SK-N-SH (cell line): ENCODE measurements around the gene SLC12A5. TPM values are rescaled to one million over a fixed set of nuclear protein-coding genes. Genes with fewer than 3 reads are reported as not detected.

Experiments
- CTCF ChIA-PET: fragments of 300-600, 350-600 bp; formaldehyde crosslinking; extraction: SDS; loops from one replicate; lab custom pipeline; 2021; lab: Yijun Ruan, JAX
- POLR2A ChIA-PET: fragments of 350-600 bp; sonication (Branson Sonifier 250); formaldehyde crosslinking; extraction: SDS; loops from one replicate; lab custom pipeline; 2020; ENCODE audit warnings: antibody characterized with exemption, inconsistent platforms; lab: Yijun Ruan, JAX
- DNase-seq: peaks from one replicate; pipeline ENCODE4 v3.0.0; 2012
- H2AFZ ChIP-seq: fragments of 200-600 bp; sonication (generic); 2 replicates; pipeline ENCODE4 v1.8.1; 2016; ENCODE audit warnings: antibody characterized with exemption, mild to moderate bottlenecking, low read depth
- H3F3A ChIP-seq: fragments of 200-600 bp; sonication (generic); replicated peaks from 2 replicates; pipeline ENCODE3; 2016; ENCODE audit warnings: antibody characterized with exemption, mild to moderate bottlenecking; ENCODE audit not compliant: insufficient read depth
- H3K27ac ChIP-seq, 2 experiments: fragments of 200-500 bp in 1 of 2; fragments of 200-600 bp in 1 of 2; sonication (Bioruptor generic) in 1 of 2; sonication (generic), shearing (Covaris generic) in 1 of 2; 2 replicates each; pipeline versions ENCODE4 v1.5.1 to v1.6.1; 2014 to 2016; ENCODE audit warnings: low read depth in 2 of 2, inconsistent platforms in 1 of 2, low read length in 1 of 2, mild to moderate bottlenecking in 1 of 2, mixed read lengths in 1 of 2
- H3K27me3 ChIP-seq: fragments of 200-600 bp; sonication (generic), shearing (Covaris generic); 2 replicates; pipeline ENCODE4 v1.6.1; 2016; ENCODE audit warnings: mixed run types; ENCODE audit not compliant: insufficient read depth
- H3K36me3 ChIP-seq, 2 experiments: fragments of 200-500 bp in 1 of 2; fragments of 200-600 bp in 1 of 2; sonication (Bioruptor generic) in 1 of 2; sonication (generic) in 1 of 2; replicated peaks in 1 of 2; 2 replicates each; pipeline versions ENCODE3 to v1.5.1; 2014 to 2016; ENCODE audit warnings: low read length in 1 of 2, mild to moderate bottlenecking in 1 of 2; ENCODE audit not compliant: insufficient read depth in 2 of 2, control insufficient read depth in 1 of 2
- H3K4me1 ChIP-seq, 2 experiments: fragments of 200-500 bp in 1 of 2; fragments of 200-600 bp in 1 of 2; sonication (Bioruptor generic) in 1 of 2; sonication (generic), shearing (Covaris generic) in 1 of 2; 2 replicates each; pipeline versions ENCODE4 v1.5.1 to v1.6.1; 2014 to 2016; ENCODE audit warnings: low read depth in 1 of 2, low read length in 1 of 2, mixed run types in 1 of 2; ENCODE audit not compliant: insufficient read depth in 2 of 2, control insufficient read depth in 1 of 2
- H3K4me2 ChIP-seq: fragments of 200-600 bp; sonication (generic), shearing (Covaris generic); 2 replicates; pipeline ENCODE4 v1.6.1; 2017; ENCODE audit warnings: mixed run types
- H3K4me3 ChIP-seq, 2 experiments: fragments of 200-500 bp in 1 of 2; fragments of 200-600 bp in 1 of 2; sonication (Bioruptor generic) in 1 of 2; sonication (generic), shearing (Covaris generic) in 1 of 2; 2 replicates each; pipeline versions ENCODE4 v1.5.1 to v1.8.1; 2014 to 2016; ENCODE audit warnings: low read depth in 2 of 2, inconsistent platforms in 1 of 2, low read length in 1 of 2, mild to moderate bottlenecking in 1 of 2, mixed read lengths in 1 of 2, moderate library complexity in 1 of 2
- H3K79me2 ChIP-seq: fragments of 200-600 bp; sonication (generic); 2 replicates; pipeline ENCODE4 v1.8.1; 2017; ENCODE audit warnings: mild to moderate bottlenecking; ENCODE audit not compliant: insufficient read depth
- H3K9ac ChIP-seq: fragments of 200-600 bp; sonication (generic); 2 replicates; pipeline ENCODE4 v1.6.1; 2017; ENCODE audit warnings: mixed run types
- H3K9me2 ChIP-seq: fragments of 200-600 bp; sonication (generic); 2 replicates; pipeline ENCODE4 v1.6.1; 2017; ENCODE audit warnings: mixed run types
- H3K9me3 ChIP-seq: fragments of 200-600 bp; sonication (generic); 2 replicates; pipeline ENCODE4 v1.6.1; 2017; ENCODE audit warnings: mixed run types, mild to moderate bottlenecking, moderate library complexity
- H4K20me1 ChIP-seq: fragments of 200-600 bp; sonication (generic); 2 replicates; pipeline ENCODE4 v1.6.1; 2017; ENCODE audit warnings: mild to moderate bottlenecking, mixed run types; ENCODE audit not compliant: insufficient read depth
- CTCF ChIP-seq: fragments of 200-600 bp; sonication (generic); IDR thresholded peaks from 2 replicates; pipeline ENCODE4 v1.6.1; 2017; ENCODE audit warnings: antibody characterized with exemption, mild to moderate bottlenecking, moderate library complexity
- ELF1 ChIP-seq: IDR thresholded peaks from 2 replicates; pipeline ENCODE4 v1.4.0; 2012
- EP300 ChIP-seq, 2 experiments: IDR thresholded peaks; 2 replicates each; pipeline versions ENCODE4 v1.4.0 to v1.6.1; 2012; ENCODE audit warnings: borderline replicate concordance in 1 of 2, low read depth in 1 of 2, low read length in 1 of 2
- FOXJ3 ChIP-seq: sonication (generic); formaldehyde crosslinking; IDR thresholded peaks from 2 replicates; pipeline ENCODE4 v1.5.1; 2020; ENCODE audit warnings: mild to moderate bottlenecking, missing genetic modification reagents
- FOXM1 ChIP-seq: IDR thresholded peaks from 2 replicates; pipeline ENCODE4 v1.4.0; 2012; ENCODE audit warnings: low read depth, mild to moderate bottlenecking
- GABPA ChIP-seq: IDR thresholded peaks from 2 replicates; pipeline ENCODE4 v1.4.0; 2012; ENCODE audit warnings: low read depth, mild to moderate bottlenecking
- GATA2 ChIP-seq: sonication (generic); formaldehyde crosslinking; IDR thresholded peaks from 2 replicates; pipeline ENCODE4 v1.5.0; 2020; ENCODE audit warnings: mild to moderate bottlenecking, missing genetic modification reagents
- IRF3 ChIP-seq: fragments of 150-350 bp; IDR thresholded peaks from 2 replicates; pipeline ENCODE4 v1.6.1; 2016; ENCODE audit warnings: mild to moderate bottlenecking, low read depth, low read length
- MAX ChIP-seq: IDR thresholded peaks from 2 replicates; pipeline ENCODE4 v1.4.0; 2012; ENCODE audit warnings: low read depth
- MEF2A ChIP-seq: IDR thresholded peaks from 2 replicates; pipeline ENCODE4 v1.4.0; 2012; ENCODE audit warnings: low read depth, borderline replicate concordance
- MXI1 ChIP-seq: IDR thresholded peaks from 2 replicates; pipeline ENCODE4 v1.6.1; 2012; ENCODE audit warnings: mild to moderate bottlenecking, low read depth, low read length, improper control_type of control experiment
- NFIC ChIP-seq: IDR thresholded peaks from 2 replicates; pipeline ENCODE4 v1.4.0; 2012; ENCODE audit warnings: borderline replicate concordance
- PBX3 ChIP-seq: IDR thresholded peaks from 2 replicates; pipeline ENCODE4; 2012
- POLR2AphosphoS5 ChIP-seq: IDR thresholded peaks from 2 replicates; pipeline ENCODE4 v1.6.1; 2012; ENCODE audit warnings: low read depth, low read length
- RAD21 ChIP-seq: IDR thresholded peaks from 2 replicates; pipeline ENCODE4 v1.6.1; 2012; ENCODE audit warnings: mild to moderate bottlenecking, low read length
- RCOR1 ChIP-seq: fragments of 150-350 bp; IDR thresholded peaks from 2 replicates; pipeline ENCODE4 v1.6.1; 2017; ENCODE audit warnings: antibody characterized with exemption, low read length
- RFX5 ChIP-seq: IDR thresholded peaks from 2 replicates; pipeline ENCODE4 v1.6.1; 2012; ENCODE audit warnings: mild to moderate bottlenecking, improper control_type of control experiment, low read length
- RXRA ChIP-seq: IDR thresholded peaks from 2 replicates; pipeline ENCODE4 v1.4.0; 2012; ENCODE audit warnings: low read depth, mild to moderate bottlenecking, borderline replicate concordance
- SMC3 ChIP-seq: IDR thresholded peaks from 2 replicates; pipeline ENCODE4 v1.6.1; 2012; ENCODE audit warnings: low read depth, low read length, improper control_type of control experiment
- USF2 ChIP-seq: fragments of 150-350 bp; IDR thresholded peaks from 2 replicates; pipeline ENCODE4 v1.6.1; 2017; ENCODE audit warnings: antibody characterized with exemption, low read length, low read depth, borderline replicate concordance
- YY1 ChIP-seq: IDR thresholded peaks from 2 replicates; pipeline ENCODE4 v1.4.0; 2012; ENCODE audit warnings: low read depth, mild to moderate bottlenecking
- WGBS: methylation state at CpG from one replicate; pipeline ENCODE4 v1.1.6; 2017; ENCODE audit warnings: low lambda C conversion rate; 5-methylcytosine and 5-hydroxymethylcytosine counted together
- polyA plus RNA-seq, 3 experiments: library from polyadenylated mRNA; depleted of rRNA; stranded (reverse); fragments of >200 nt; gene quantifications; 2 replicates each; pipeline ENCODE4 v1.2.3, GENCODE V29; 2012

SLC12A5 gene
- polyA plus RNA-seq, 1 of the 3 experiments (the other 2 are of a cell fraction), result 19.9 TPM

- Histone ChIP-seq H3K9ac (no peak overlapping the region), H3K36me3 (no peaks in the 10 kb centered on the region), H4K20me1 (no peaks in the 10 kb centered on the region), H3K4me1 (peaks cover under 1% of the 10 kb centered on the region in 2 experiments; a peak in 1 of 4 replicates), H3K79me2 (no peaks in the 10 kb centered on the region), H3F3A (no peaks in the 10 kb centered on the region), H3K27me3 (no peaks in the 10 kb centered on the region), H3K9me3 (no peaks in the 10 kb centered on the region), H3K4me3 (no peak overlapping the region), H3K27ac (no peak overlapping the region), H3K9me2 (no peaks in the 10 kb centered on the region), H2AFZ (no peak overlapping the region), H3K4me2 (no peak overlapping the region)
- 34% methylated on average over 5 of the region's 8 CpGs for WGBS
- CTCF ChIA-PET, result no interaction called here
- TF ChIP-seq RCOR1 (no peak), MEF2A (no peak), NFIC (no peak), RFX5 (no peak), PBX3 (no peak), SMC3 (no peak), RXRA (no peak), GABPA (no peak), IRF3 (no peak), EP300 (IDR thresholded peaks at IDR 0.05; ENCODE audit: borderline replicate concordance in 1 of 2, low read depth in 1 of 2, low read length in 1 of 2) (no peak), FOXM1 (no peak)
- POLR2A ChIA-PET, result no interaction called here
- no peak for DNase-seq
Observed at GRCh38 chr20:46046588-46047310, 17.7 kb downstream of the SLC12A5 start.

GRCh38 chr20:46047821-46048220, 18.8 kb downstream of the SLC12A5 start:
- no peaks in the 10 kb centered on the region for H3K36me3 ChIP-seq
- no peak overlapping the region for H2AFZ ChIP-seq
- no peak overlapping the region for H3K4me2 ChIP-seq
- H3K79me2 ChIP-seq, result no peaks in the 10 kb centered on the region
- H3K9ac ChIP-seq, result no peak overlapping the region
- peaks cover 3 to 7% of the 10 kb centered on the region in 2 experiments; a peak in 2 of 4 replicates for H3K4me1 ChIP-seq
- no peak overlapping the region for H3K4me3 ChIP-seq
- ChIA-PET POLR2A (no interaction called here), CTCF (no interaction called here)
- H3K27me3 ChIP-seq, result no peaks in the 10 kb centered on the region
- H3K27ac ChIP-seq, result no peak overlapping the region
- WGBS, result 38% methylated on average over 3 of the region's 8 CpGs
- H3F3A ChIP-seq, result peaks cover 2% of the 10 kb centered on the region
- H4K20me1 ChIP-seq, result 0 out of 2 replicates have a peak, but pooled peaks cover 5% of the 10 kb centered on the region
- no peaks in the 10 kb centered on the region for H3K9me2 ChIP-seq
- no peak for DNase-seq
- H3K9me3 ChIP-seq, result no peaks in the 10 kb centered on the region
- TF ChIP-seq RAD21, result no peak
- TF ChIP-seq MAX, result no peak
- TF ChIP-seq FOXJ3 (CRISPR knock-in tag), result no peak
- no peak for TF ChIP-seq EP300 (IDR thresholded peaks at IDR 0.05; ENCODE audit: borderline replicate concordance in 1 of 2, low read depth in 1 of 2, low read length in 1 of 2)
- no peak for TF ChIP-seq GATA2 (CRISPR knock-in tag)
- no peak for TF ChIP-seq POLR2AphosphoS5
- TF ChIP-seq YY1, result no peak
- no peak for TF ChIP-seq PBX3
- TF ChIP-seq RXRA, result no peak
- TF ChIP-seq MEF2A, result no peak
- TF ChIP-seq FOXM1, result no peak
- no peak for TF ChIP-seq ELF1
- TF ChIP-seq CTCF, result no peak
- no peak for TF ChIP-seq MXI1
- TF ChIP-seq USF2, result no peak
